GM23338 (cell line): ENCODE data around the gene LRRC63.

Experiments used
- CREB1 ChIP-seq: fragments of 250-450 bp; sonication (Bioruptor Pico); IDR thresholded peaks from 2 replicates; pipeline ENCODE4 v1.5.0; 2020; ENCODE audit warnings: low read depth, mild to moderate bottlenecking, moderate library complexity
- CTCF ChIP-seq, 2 experiments: fragments of 200-600 bp in 1 of 2; sonication (generic) in 1 of 2; conservative IDR thresholded peaks; 2 replicates each; pipeline versions ENCODE4 v1.5.1 to v1.6.1; 2016 to 2017; ENCODE audit warnings: antibody characterized with exemption in 2 of 2, low read depth in 2 of 2, mild to moderate bottlenecking in 2 of 2, moderate library complexity in 1 of 2
- ETS1 ChIP-seq: IDR thresholded peaks from 2 replicates; pipeline ENCODE4 v1.6.1; 2016; ENCODE audit warnings: antibody characterized with exemption
- EZH2 ChIP-seq: fragments of 200-600 bp; sonication (generic); IDR thresholded peaks from one replicate; pipeline ENCODE4 v1.8.0; 2017; ENCODE audit warnings: antibody characterized with exemption, mild to moderate bottlenecking, low read depth; ENCODE audit not compliant: unreplicated experiment
- EZH2phosphoT487 ChIP-seq: fragments of 200-600 bp; sonication (generic); IDR thresholded peaks from one replicate; pipeline ENCODE4 v1.8.1; 2018; ENCODE audit warnings: antibody characterized with exemption; ENCODE audit not compliant: unreplicated experiment
- NANOG ChIP-seq: IDR thresholded peaks from 2 replicates; pipeline ENCODE4 v1.6.1; 2016; ENCODE audit warnings: antibody characterized with exemption, borderline replicate concordance
- POLR2AphosphoS5 ChIP-seq: IDR thresholded peaks from 2 replicates; pipeline ENCODE4 v1.6.1; 2016; ENCODE audit warnings: antibody characterized with exemption, low read depth
- STAT1 ChIP-seq: IDR thresholded peaks from one replicate; pipeline ENCODE4 v1.6.1; 2016; ENCODE audit warnings: antibody characterized with exemption; ENCODE audit not compliant: unreplicated experiment
- TF ChIP-seq, protein P1 (sequence below): IDR thresholded peaks from one replicate; pipeline ENCODE4 v1.6.1; 2018; ENCODE audit warnings: antibody characterized with exemption; ENCODE audit not compliant: unreplicated experiment

DNA sequence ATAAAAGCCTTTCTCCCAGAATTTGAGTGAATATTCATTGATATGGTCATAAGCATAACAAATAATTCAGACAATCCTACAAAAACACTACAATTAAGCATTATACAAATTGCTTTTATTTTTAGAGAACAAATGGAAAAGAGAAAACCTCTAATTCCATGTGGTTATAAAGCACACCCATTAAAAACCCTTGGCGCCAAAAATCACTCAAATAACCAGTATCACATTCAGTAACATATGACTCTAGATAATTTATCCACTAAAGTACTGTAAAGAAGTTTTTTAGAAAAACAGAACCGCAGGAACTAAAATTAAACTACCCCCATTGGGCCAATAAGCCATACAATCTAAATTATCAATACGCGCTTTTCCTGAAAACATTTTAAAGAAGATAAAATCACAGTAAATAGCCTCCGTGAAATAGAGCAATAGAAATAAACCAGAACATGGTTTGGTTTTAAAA, 30.3 kb upstream of the LRRC63 start:
- TF ChIP-seq CTCF (conservative IDR thresholded peaks at IDR 0.05; ENCODE audit: low read depth in 2 of 2) (no peak), EZH2 (no peak), EZH2phosphoT487 (no peak), POLR2AphosphoS5 (no peak), NANOG (no peak), CREB1 (CRISPR knock-in tag) (no peak), ETS1 (no peak), STAT1 (no peak)
- TF ChIP-seq, protein P1, sequence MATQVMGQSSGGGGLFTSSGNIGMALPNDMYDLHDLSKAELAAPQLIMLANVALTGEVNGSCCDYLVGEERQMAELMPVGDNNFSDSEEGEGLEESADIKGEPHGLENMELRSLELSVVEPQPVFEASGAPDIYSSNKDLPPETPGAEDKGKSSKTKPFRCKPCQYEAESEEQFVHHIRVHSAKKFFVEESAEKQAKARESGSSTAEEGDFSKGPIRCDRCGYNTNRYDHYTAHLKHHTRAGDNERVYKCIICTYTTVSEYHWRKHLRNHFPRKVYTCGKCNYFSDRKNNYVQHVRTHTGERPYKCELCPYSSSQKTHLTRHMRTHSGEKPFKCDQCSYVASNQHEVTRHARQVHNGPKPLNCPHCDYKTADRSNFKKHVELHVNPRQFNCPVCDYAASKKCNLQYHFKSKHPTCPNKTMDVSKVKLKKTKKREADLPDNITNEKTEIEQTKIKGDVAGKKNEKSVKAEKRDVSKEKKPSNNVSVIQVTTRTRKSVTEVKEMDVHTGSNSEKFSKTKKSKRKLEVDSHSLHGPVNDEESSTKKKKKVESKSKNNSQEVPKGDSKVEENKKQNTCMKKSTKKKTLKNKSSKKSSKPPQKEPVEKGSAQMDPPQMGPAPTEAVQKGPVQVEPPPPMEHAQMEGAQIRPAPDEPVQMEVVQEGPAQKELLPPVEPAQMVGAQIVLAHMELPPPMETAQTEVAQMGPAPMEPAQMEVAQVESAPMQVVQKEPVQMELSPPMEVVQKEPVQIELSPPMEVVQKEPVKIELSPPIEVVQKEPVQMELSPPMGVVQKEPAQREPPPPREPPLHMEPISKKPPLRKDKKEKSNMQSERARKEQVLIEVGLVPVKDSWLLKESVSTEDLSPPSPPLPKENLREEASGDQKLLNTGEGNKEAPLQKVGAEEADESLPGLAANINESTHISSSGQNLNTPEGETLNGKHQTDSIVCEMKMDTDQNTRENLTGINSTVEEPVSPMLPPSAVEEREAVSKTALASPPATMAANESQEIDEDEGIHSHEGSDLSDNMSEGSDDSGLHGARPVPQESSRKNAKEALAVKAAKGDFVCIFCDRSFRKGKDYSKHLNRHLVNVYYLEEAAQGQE: no peak
